Measurements from ENCODE around the gene ARL6IP1. TPM values are rescaled to one million over a fixed set of nuclear protein-coding genes. Genes with fewer than 3 reads are reported as not detected.

The ARL6IP1 gene
- total RNA-seq (2014; rRNA removed; shearing (Covaris generic)): 439 and 673 TPM in 2 replicates

- Histone ChIP-seq H3K36me3 (replicated peaks; ENCODE audit: control insufficient read depth, insufficient read depth, low read length) (peaks cover 7% of the 10 kb centered on the region), H3K4me3 (ENCODE audit: insufficient read depth, low read depth, low read length) (peak within 1 kb of the TSS; percentile 99), H3K27me3 (ENCODE audit: control insufficient read depth, insufficient read depth, low read length) (no peaks in the 10 kb centered on the region)
- DNase-seq: peak; percentile 98
Observed at GRCh38 chr16:18801145-18801972, at the start of gene ARL6IP1. Gene ARL6IP1, minus strand, starts transcription at chr16:18801549. Its CDS starts 83 bp downstream, at chr16:18801466.

- Histone ChIP-seq H3K4me3 (ENCODE audit: insufficient read depth, low read depth, low read length) (no peak overlapping the region), H3K36me3 (replicated peaks; ENCODE audit: control insufficient read depth, insufficient read depth, low read length) (peaks cover 46% of the 10 kb centered on the region), H3K27me3 (ENCODE audit: control insufficient read depth, insufficient read depth, low read length) (no peaks in the 10 kb centered on the region)
- DNase-seq: no peak
Observed at GRCh38 chr16:18846416-18846815, 45.1 kb upstream of the ARL6IP1 start.

- H3K27me3 ChIP-seq (ENCODE audit: control insufficient read depth, insufficient read depth, low read length): no peaks in the 10 kb centered on the region
- peaks cover 32% of the 10 kb centered on the region for H3K36me3 ChIP-seq (replicated peaks; ENCODE audit: control insufficient read depth, insufficient read depth, low read length)
- no peak for DNase-seq
- no peak overlapping the region for H3K4me3 ChIP-seq (ENCODE audit: insufficient read depth, low read depth, low read length)
Observed at GRCh38 chr16:18842565-18842964, 41.2 kb upstream of the ARL6IP1 start.

DNA sequence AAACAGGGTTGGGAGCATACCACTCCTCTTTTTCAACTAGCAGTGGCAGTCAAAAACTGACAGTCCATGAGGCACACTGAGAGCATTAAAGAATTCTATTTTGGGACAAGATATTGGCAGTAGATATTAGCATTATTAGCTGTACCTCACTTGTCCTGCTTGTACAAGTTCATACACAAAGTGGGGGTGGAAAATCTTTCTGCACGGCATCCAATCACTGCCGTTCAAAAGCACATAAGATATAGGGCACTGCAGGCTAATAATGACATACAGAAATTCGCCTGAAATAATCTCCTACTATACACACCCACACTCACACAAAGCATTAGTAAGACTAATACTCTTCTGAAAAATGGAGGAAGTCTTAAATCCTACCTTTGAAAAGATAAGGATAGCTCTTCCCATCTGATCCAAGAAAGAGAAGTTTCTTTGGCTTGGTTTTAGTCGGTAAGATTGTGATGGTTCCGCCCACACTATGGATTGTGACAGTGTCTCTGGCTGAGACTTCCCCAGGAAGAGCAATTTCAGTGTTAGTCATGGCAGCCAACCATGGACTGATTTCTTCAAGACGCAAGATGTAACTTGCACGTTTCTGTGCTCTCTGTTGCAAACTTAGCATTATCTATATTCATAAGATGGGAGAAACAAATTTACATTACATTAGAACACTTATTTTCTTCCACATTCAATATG is 40.6 kb upstream of the ARL6IP1 start:
- no peaks in the 10 kb centered on the region for H3K27me3 ChIP-seq (ENCODE audit: control insufficient read depth, insufficient read depth, low read length)
- H3K36me3 ChIP-seq (replicated peaks; ENCODE audit: control insufficient read depth, insufficient read depth, low read length): peaks cover 30% of the 10 kb centered on the region
- DNase-seq: no peak
- H3K4me3 ChIP-seq (ENCODE audit: insufficient read depth, low read depth, low read length): no peak overlapping the region

GRCh38 chr16:18839555-18839954 is 38.2 kb upstream of the ARL6IP1 start:
- no peaks in the 10 kb centered on the region for H3K27me3 ChIP-seq (ENCODE audit: control insufficient read depth, insufficient read depth, low read length)
- H3K4me3 ChIP-seq (ENCODE audit: insufficient read depth, low read depth, low read length): no peak overlapping the region
- peak; percentile 8 for DNase-seq
- peaks cover 40% of the 10 kb centered on the region for H3K36me3 ChIP-seq (replicated peaks; ENCODE audit: control insufficient read depth, insufficient read depth, low read length)

DNA sequence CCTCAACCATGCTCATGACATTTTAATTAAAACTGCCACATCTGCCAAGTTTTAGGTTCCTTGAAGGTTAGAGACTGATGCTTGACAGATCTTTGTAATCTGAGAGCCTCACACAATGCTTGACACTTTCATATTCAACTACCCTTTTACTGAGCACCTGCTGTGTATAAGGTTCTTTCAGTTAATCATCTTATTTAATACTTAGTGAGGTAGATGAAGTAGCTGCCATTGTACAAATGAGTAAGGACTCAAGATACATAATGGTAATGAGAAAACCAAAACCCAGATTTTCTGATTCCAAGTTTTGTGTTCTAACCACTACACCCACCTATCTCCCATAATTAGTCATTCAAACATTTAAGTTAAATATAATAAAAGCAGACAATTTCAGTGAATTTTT is 35.4 kb upstream of the ARL6IP1 start:
- H3K36me3 ChIP-seq (replicated peaks; ENCODE audit: control insufficient read depth, insufficient read depth, low read length): peaks cover 47% of the 10 kb centered on the region
- DNase-seq: no peak
- H3K27me3 ChIP-seq (ENCODE audit: control insufficient read depth, insufficient read depth, low read length): no peaks in the 10 kb centered on the region
- no peak overlapping the region for H3K4me3 ChIP-seq (ENCODE audit: insufficient read depth, low read depth, low read length)

- no peak overlapping the region for H3K4me3 ChIP-seq (ENCODE audit: insufficient read depth, low read depth, low read length)
- DNase-seq: no peak
- H3K27me3 ChIP-seq (ENCODE audit: control insufficient read depth, insufficient read depth, low read length): no peaks in the 10 kb centered on the region
- peaks cover 47% of the 10 kb centered on the region for H3K36me3 ChIP-seq (replicated peaks; ENCODE audit: control insufficient read depth, insufficient read depth, low read length)
Observed at GRCh38 chr16:18834864-18835263, 33.5 kb upstream of the ARL6IP1 start.

- Histone ChIP-seq H3K36me3 (replicated peaks; ENCODE audit: control insufficient read depth, insufficient read depth, low read length) (peaks cover 49% of the 10 kb centered on the region), H3K27me3 (ENCODE audit: control insufficient read depth, insufficient read depth, low read length) (no peaks in the 10 kb centered on the region), H3K4me3 (ENCODE audit: insufficient read depth, low read depth, low read length) (no peak overlapping the region)
- no peak for DNase-seq
Observed at GRCh38 chr16:18833707-18834505, 32.6 kb upstream of the ARL6IP1 start.

- no peak for DNase-seq
- no peaks in the 10 kb centered on the region for H3K27me3 ChIP-seq (ENCODE audit: control insufficient read depth, insufficient read depth, low read length)
- H3K36me3 ChIP-seq (replicated peaks; ENCODE audit: control insufficient read depth, insufficient read depth, low read length): peaks cover 44% of the 10 kb centered on the region
- no peak overlapping the region for H3K4me3 ChIP-seq (ENCODE audit: insufficient read depth, low read depth, low read length)
Observed at GRCh38 chr16:18832613-18833012, 31.3 kb upstream of the ARL6IP1 start.

DNA sequence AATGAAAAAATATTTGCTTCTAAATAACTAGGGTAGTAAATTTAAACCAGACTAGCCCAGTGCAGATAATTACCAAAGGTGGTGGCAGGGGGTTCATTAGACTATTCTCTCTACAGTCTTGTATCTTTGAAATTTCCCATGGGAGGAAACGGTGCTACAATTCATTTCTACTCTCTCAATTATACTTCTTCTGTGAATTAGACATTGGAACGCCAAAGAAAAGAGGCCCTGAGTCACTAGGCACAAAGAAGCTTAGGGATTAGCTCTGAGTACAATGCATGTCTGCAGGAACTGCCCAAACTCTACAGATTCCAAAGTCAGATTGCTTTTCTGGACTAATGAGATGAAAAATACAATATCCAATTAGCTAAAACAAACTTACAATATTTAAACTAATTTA is 30.7 kb upstream of the ARL6IP1 start:
- Histone ChIP-seq H3K4me3 (ENCODE audit: insufficient read depth, low read depth, low read length) (no peak overlapping the region), H3K36me3 (replicated peaks; ENCODE audit: control insufficient read depth, insufficient read depth, low read length) (peaks cover 41% of the 10 kb centered on the region), H3K27me3 (ENCODE audit: control insufficient read depth, insufficient read depth, low read length) (no peaks in the 10 kb centered on the region)
- no peak for DNase-seq

GRCh38 chr16:18829251-18829650 is 27.9 kb upstream of the ARL6IP1 start:
- DNase-seq: no peak
- H3K36me3 ChIP-seq (replicated peaks; ENCODE audit: control insufficient read depth, insufficient read depth, low read length): peaks cover 22% of the 10 kb centered on the region
- H3K27me3 ChIP-seq (ENCODE audit: control insufficient read depth, insufficient read depth, low read length): no peaks in the 10 kb centered on the region
- no peak overlapping the region for H3K4me3 ChIP-seq (ENCODE audit: insufficient read depth, low read depth, low read length)

- Histone ChIP-seq H3K36me3 (replicated peaks; ENCODE audit: control insufficient read depth, insufficient read depth, low read length) (peaks cover 19% of the 10 kb centered on the region), H3K27me3 (ENCODE audit: control insufficient read depth, insufficient read depth, low read length) (no peaks in the 10 kb centered on the region), H3K4me3 (ENCODE audit: insufficient read depth, low read depth, low read length) (no peak overlapping the region)
- no peak for DNase-seq
Observed at GRCh38 chr16:18827890-18828289, 26.5 kb upstream of the ARL6IP1 start.

DNA sequence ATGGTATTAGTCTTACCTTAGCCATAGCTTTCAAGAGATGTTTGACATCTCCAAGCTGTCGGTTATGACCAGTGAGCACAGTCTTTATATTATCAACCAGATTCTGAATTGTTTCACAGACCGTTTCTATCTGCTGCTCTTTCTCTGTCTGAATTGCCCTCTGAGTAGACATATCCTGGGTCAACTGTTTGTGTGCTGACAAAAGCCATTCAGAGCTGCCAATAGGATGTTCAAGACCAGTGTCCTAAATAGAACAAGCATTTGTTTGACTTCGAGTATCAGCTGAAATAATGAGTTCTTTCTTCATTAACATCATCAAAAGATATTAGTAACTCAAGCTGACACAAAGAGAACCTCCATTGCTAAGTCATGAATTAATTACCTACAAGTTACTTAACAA is 14.9 kb upstream of the ARL6IP1 start:
- Histone ChIP-seq H3K36me3 (replicated peaks; ENCODE audit: control insufficient read depth, insufficient read depth, low read length) (peaks cover 22% of the 10 kb centered on the region), H3K4me3 (ENCODE audit: insufficient read depth, low read depth, low read length) (no peak overlapping the region), H3K27me3 (ENCODE audit: control insufficient read depth, insufficient read depth, low read length) (no peaks in the 10 kb centered on the region)
- DNase-seq: no peak

GRCh38 chr16:18811925-18812324 is 10.6 kb upstream of the ARL6IP1 start:
- H3K4me3 ChIP-seq (ENCODE audit: insufficient read depth, low read depth, low read length): no peak overlapping the region
- H3K27me3 ChIP-seq (ENCODE audit: control insufficient read depth, insufficient read depth, low read length): no peaks in the 10 kb centered on the region
- no peak for DNase-seq
- H3K36me3 ChIP-seq (replicated peaks; ENCODE audit: control insufficient read depth, insufficient read depth, low read length): peaks cover 35% of the 10 kb centered on the region

All from H7 (cell line).